Neutrophil (primary cell): ENCODE results near the gene FAU.

Experiments
- H3K27ac ChIP-seq: fragments of 200-600 bp; sonication (generic); 2 replicates; pipeline ENCODE4 v1.5.1; 2016; ENCODE audit warnings: mild to moderate bottlenecking, moderate library complexity
- H3K27me3 ChIP-seq: fragments of 200-600 bp; sonication (generic); 2 replicates; pipeline ENCODE4 v1.6.0; 2016; ENCODE audit warnings: mild to moderate bottlenecking
- H3K36me3 ChIP-seq: fragments of 200-600 bp; sonication (generic); 2 replicates; pipeline ENCODE4 v1.5.1; 2017
- H3K4me1 ChIP-seq, 2 experiments: fragments of 200-600 bp in 1 of 2; sonication (generic) in 1 of 2; 1 replicate in 1 of 2; 2 replicates in 1 of 2; pipeline versions ENCODE4 v1.5.1 to v1.6.1; 2013 to 2016; ENCODE audit warnings: low read depth in 1 of 2, low read length in 1 of 2, mild to moderate bottlenecking in 1 of 2, moderate library complexity in 1 of 2; ENCODE audit not compliant: control insufficient read depth in 1 of 2, insufficient read depth in 1 of 2
- H3K4me3 ChIP-seq, 2 experiments: fragments of 200-600 bp in 1 of 2; sonication (generic) in 1 of 2; 1 replicate in 1 of 2; 2 replicates in 1 of 2; pipeline ENCODE4 v1.5.1; 2013 to 2016; ENCODE audit warnings: low read depth in 1 of 2, low read length in 1 of 2, mild to moderate bottlenecking in 1 of 2, moderate library complexity in 1 of 2
- H3K9me3 ChIP-seq: fragments of 200-600 bp; sonication (generic); 2 replicates; pipeline ENCODE4 v1.5.1; 2016
- CTCF ChIP-seq: fragments of 200-600 bp; sonication (generic); IDR thresholded peaks from 2 replicates; pipeline ENCODE4 v1.5.1; 2016; ENCODE audit warnings: antibody characterized with exemption

FAU gene

GRCh38 chr11:65131895-65132237, 9.9 kb upstream of the FAU start:
- no peak overlapping the region for H3K4me3 ChIP-seq
- peaks cover 59% of the 10 kb centered on the region for H3K36me3 ChIP-seq
- TF ChIP-seq CTCF, result no peak

GRCh38 chr11:65131417-65131776, 9.5 kb upstream of the FAU start:
- H3K4me3 ChIP-seq, result no peak overlapping the region
- TF ChIP-seq CTCF, result no peak
- no peak overlapping the region for H3K27ac ChIP-seq
- peaks cover 64% of the 10 kb centered on the region for H3K36me3 ChIP-seq
- no peaks in the 10 kb centered on the region for H3K9me3 ChIP-seq
- H3K4me1 ChIP-seq, result peaks cover 34 to 38% of the 10 kb centered on the region in 2 experiments
- H3K27me3 ChIP-seq, result no peaks in the 10 kb centered on the region

More at GRCh38 chr11:65131895-65132237, 9.9 kb upstream of the FAU start:
- no peaks in the 10 kb centered on the region for H3K9me3 ChIP-seq
- H3K4me1 ChIP-seq, result peaks cover 34 to 38% of the 10 kb centered on the region in 2 experiments
- peak overlapping the region; percentile 95 for H3K27ac ChIP-seq
- no peaks in the 10 kb centered on the region for H3K27me3 ChIP-seq

DNA sequence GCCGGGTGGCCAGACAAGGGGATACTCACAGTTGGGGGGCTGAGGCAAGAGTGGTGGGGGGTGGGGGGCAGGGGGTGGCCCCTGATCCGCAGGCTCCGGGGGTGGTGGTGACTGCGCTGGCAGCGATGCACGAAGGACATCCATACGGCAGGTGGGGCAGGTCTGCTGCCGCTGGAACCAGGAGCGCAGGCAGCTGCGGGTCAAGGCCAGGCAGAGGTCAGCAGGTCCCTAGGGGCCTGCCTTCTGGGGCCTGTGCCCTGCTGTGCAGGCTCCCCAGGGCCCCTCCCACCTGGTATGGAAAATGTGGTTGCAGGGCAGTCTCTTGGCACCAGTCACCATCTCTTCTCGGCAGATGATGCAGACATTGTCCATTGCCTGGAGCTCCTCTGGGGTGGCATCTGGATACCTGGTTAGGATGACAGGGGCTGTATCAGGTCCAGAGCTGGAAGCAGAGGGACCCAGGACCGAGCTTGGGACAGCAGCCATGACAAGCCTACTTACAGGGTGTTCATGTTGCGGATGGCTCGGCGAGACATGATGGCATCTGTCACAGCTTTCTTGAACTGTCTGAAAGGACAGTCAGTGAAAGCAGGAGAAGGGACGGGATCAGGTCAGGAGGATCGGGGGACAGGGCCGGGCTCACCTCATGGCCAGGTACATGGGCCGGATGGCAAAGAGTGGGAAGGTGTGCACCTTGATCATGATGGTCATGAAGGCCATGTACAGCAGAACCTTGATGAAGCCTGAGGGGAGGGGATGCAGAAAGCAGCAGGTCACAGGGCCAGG, 8.9 kb upstream of the FAU start:
- Histone ChIP-seq H3K36me3 (peaks cover 70% of the 10 kb centered on the region), H3K4me1 (peaks cover 32 to 38% of the 10 kb centered on the region in 2 experiments), H3K4me3 (no peak overlapping the region), H3K9me3 (no peaks in the 10 kb centered on the region), H3K27me3 (no peaks in the 10 kb centered on the region), H3K27ac (no peak overlapping the region)
- TF ChIP-seq CTCF, result no peak

GRCh38 chr11:65129649-65130441, 7.9 kb upstream of the FAU start:
- Histone ChIP-seq H3K9me3 (no peaks in the 10 kb centered on the region), H3K36me3 (peaks cover 80% of the 10 kb centered on the region), H3K4me3 (no peak overlapping the region), H3K27me3 (no peaks in the 10 kb centered on the region), H3K4me1 (peaks cover 24 to 28% of the 10 kb centered on the region in 2 experiments), H3K27ac (no peak overlapping the region)
- no peak for TF ChIP-seq CTCF

DNA sequence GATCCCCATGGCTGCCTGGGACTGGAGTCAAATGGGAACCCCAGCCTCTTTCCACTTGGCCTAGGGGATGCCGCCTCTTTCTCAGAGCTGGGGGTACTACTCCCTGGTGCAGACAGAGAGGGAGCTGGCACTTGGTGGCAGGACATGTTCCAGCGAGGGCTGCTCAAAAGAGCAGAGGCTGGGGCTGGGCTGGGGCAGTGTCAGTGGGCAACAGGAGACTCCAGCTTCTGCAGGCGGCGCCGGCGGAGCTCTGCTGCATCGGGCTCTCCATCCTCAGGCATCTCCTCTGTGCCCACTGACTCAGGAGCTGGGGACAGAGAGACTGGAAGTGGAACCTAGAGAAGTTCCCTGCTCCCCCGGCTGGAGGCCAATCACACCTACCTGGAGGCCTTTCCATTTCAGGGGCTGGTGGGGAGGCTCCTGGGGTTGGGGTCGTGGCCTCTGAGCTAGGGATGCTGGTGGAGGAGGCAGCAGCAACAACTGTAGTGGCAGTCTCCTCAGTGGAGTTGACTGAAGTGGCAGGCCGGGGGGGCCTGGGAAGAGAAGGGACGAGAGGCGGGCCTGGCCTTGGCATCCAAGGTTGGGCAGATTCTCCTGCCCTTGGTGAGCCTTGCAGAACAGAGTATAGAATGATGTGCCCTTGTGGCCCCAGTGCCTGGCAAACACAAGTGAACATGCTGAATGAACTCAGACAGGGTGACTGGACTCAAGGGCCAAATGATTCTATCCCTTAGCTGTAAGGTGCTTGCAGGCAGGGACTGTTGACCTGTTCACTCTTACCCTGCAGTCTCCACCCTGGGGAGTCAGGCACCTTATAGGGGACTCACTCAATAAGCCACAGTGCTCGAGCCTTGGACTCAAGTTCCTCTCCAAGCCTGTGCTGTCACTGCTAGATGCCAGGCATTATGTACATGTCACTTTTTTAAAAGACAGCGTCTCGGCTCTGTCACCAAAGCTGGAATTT, 6.5 kb upstream of the FAU start:
- no peaks in the 10 kb centered on the region for H3K27me3 ChIP-seq
- peaks cover 86% of the 10 kb centered on the region for H3K36me3 ChIP-seq
- TF ChIP-seq CTCF, result no peak
- H3K9me3 ChIP-seq, result no peaks in the 10 kb centered on the region
- H3K4me1 ChIP-seq, result peaks cover 16 to 18% of the 10 kb centered on the region in 2 experiments
- no peak overlapping the region for H3K27ac ChIP-seq
- no peak overlapping the region for H3K4me3 ChIP-seq
